GM19467 (cell line): ENCODE data around the gene RDH14.

Experiments
- ATAC-seq: cut with Tn5 transposase; IDR thresholded peaks from one replicate; pipeline ENCODE4 v1.9.1; 2021; ENCODE audit warnings: mild to moderate bottlenecking, moderate library complexity; ENCODE audit not compliant: unreplicated experiment

RDH14 gene

GRCh38 chr2:18560031-18560796 is at the start of gene RDH14:
Gene RDH14, minus strand, starts transcription at chr2:18560653. Its CDS starts 81 bp downstream, at chr2:18560572.
- ATAC-seq = peak; percentile 95

- no peak for ATAC-seq
Observed at GRCh38 chr2:18610090-18610489, 49.6 kb upstream of the RDH14 start.

- no peak for ATAC-seq
Observed at GRCh38 chr2:18605115-18605514, 44.7 kb upstream of the RDH14 start.

- ATAC-seq = no peak
Observed at GRCh38 chr2:18604531-18604885, 44.1 kb upstream of the RDH14 start.

- ATAC-seq = no peak
Observed at GRCh38 chr2:18603854-18604530, 43.5 kb upstream of the RDH14 start.

GRCh38 chr2:18602298-18602697 is 41.8 kb upstream of the RDH14 start:
- ATAC-seq = no peak

GRCh38 chr2:18600255-18600613 is 39.8 kb upstream of the RDH14 start:
- no peak for ATAC-seq

- no peak for ATAC-seq
Observed at GRCh38 chr2:18599509-18600254, 39.2 kb upstream of the RDH14 start.

GRCh38 chr2:18598848-18599484 is 38.5 kb upstream of the RDH14 start:
- no peak for ATAC-seq

- no peak for ATAC-seq
Observed at GRCh38 chr2:18597618-18598017, 37.2 kb upstream of the RDH14 start.

- no peak for ATAC-seq
Observed at GRCh38 chr2:18596993-18597392, 36.5 kb upstream of the RDH14 start.

- no peak for ATAC-seq
Observed at GRCh38 chr2:18593496-18593895, 33.0 kb upstream of the RDH14 start.

- ATAC-seq = no peak
Observed at GRCh38 chr2:18592372-18592771, 31.9 kb upstream of the RDH14 start.

- no peak for ATAC-seq
Observed at GRCh38 chr2:18589354-18589753, 28.9 kb upstream of the RDH14 start, which contains the start of gene NT5C1B. Gene NT5C1B, minus strand, starts transcription at chr2:18589569. Its CDS starts 101 bp downstream, at chr2:18589468.

GRCh38 chr2:18588802-18589201 is 28.3 kb upstream of the RDH14 start:
- ATAC-seq = no peak

- no peak for ATAC-seq
Observed at GRCh38 chr2:18588049-18588448, 27.6 kb upstream of the RDH14 start.

- no peak for ATAC-seq
Observed at GRCh38 chr2:18585526-18585925, 25.1 kb upstream of the RDH14 start.

GRCh38 chr2:18584608-18584954 is 24.1 kb upstream of the RDH14 start:
- no peak for ATAC-seq

- no peak for ATAC-seq
Observed at GRCh38 chr2:18583905-18584607, 23.6 kb upstream of the RDH14 start.

- ATAC-seq = no peak
Observed at GRCh38 chr2:18580606-18581005, 20.2 kb upstream of the RDH14 start.

- ATAC-seq = no peak
Observed at GRCh38 chr2:18578033-18578432, 17.6 kb upstream of the RDH14 start.
